H1 (cell line): ENCODE data around the gene DAO. TPM values are rescaled to one million over a fixed set of nuclear protein-coding genes. Genes with fewer than 3 reads are reported as not detected.
"Not testable (repeated sequence)": the region's sequence is repeated elsewhere in the genome, so short reads cannot be mapped to it uniquely, and the experiment has no call there.

ENCODE experiments used
- CTCF ChIA-PET: fragments of 300-600 bp; sonication (Branson Sonifier 250); formaldehyde crosslinking; loops from one replicate; lab custom pipeline; 2021; ENCODE audit not compliant: partially characterized antibody; lab: Charles Lee
- POLR2A ChIA-PET: fragments of 300-600 bp; sonication (Branson Sonifier 250); formaldehyde crosslinking; loops from one replicate; lab custom pipeline; 2021; ENCODE audit warnings: inconsistent platforms; ENCODE audit not compliant: partially characterized antibody; lab: Charles Lee
- DNase-seq, 2 experiments: peaks; one replicate each; pipeline versions ENCODE4 v3.0.0 to v3.0.0-alpha.2; 2010 to 2022; ENCODE audit warnings: low spot score in 2 of 2, low read depth in 1 of 2, mixed read lengths in 1 of 2
- FAIRE-seq: peaks from 2 replicates; lab custom pipeline; 2011; peaks lifted over from hg19 to GRCh38; lab: Jason Lieb, UNC
- H2AFZ ChIP-seq: 2 replicates; pipeline ENCODE4 v1.8.1; 2012; ENCODE audit warnings: low read length, inconsistent platforms
- H2AK5ac ChIP-seq: 2 replicates; pipeline ENCODE4 v1.6.1; 2013; ENCODE audit warnings: low read depth, low read length
- H2BK120ac ChIP-seq: replicated peaks from 2 replicates; pipeline ENCODE3; 2013; ENCODE audit warnings: low read depth, low read length, inconsistent platforms
- H2BK12ac ChIP-seq: 2 replicates; pipeline ENCODE4 v1.6.1; 2013; ENCODE audit warnings: low read depth, low read length
- H2BK15ac ChIP-seq: 2 replicates; pipeline ENCODE4 v1.6.1; 2013; ENCODE audit warnings: low read length
- H2BK20ac ChIP-seq: 2 replicates; pipeline ENCODE4 v1.6.1; 2013; ENCODE audit warnings: low read length
- H2BK5ac ChIP-seq: 2 replicates; pipeline ENCODE4 v1.6.1; 2013; ENCODE audit warnings: low read depth, low read length
- H3K14ac ChIP-seq: 2 replicates; pipeline ENCODE4 v1.6.1; 2013; ENCODE audit warnings: inconsistent platforms; ENCODE audit not compliant: insufficient read length
- H3K18ac ChIP-seq: 2 replicates; pipeline ENCODE4 v1.6.1; 2013; ENCODE audit warnings: low read length; ENCODE audit errors: extremely low read depth
- H3K23ac ChIP-seq: 2 replicates; pipeline ENCODE4 v1.6.1; 2013; ENCODE audit warnings: inconsistent platforms; ENCODE audit not compliant: insufficient read length
- H3K23me2 ChIP-seq: 2 replicates; pipeline ENCODE4 v1.6.1; 2013; ENCODE audit warnings: low read depth, low read length
- H3K27ac ChIP-seq: 2 replicates; pipeline ENCODE4 v1.6.1; 2011; ENCODE audit warnings: low read depth, low read length, inconsistent platforms
- H3K27me3 ChIP-seq, 4 experiments: replicated peaks in 1 of 4; 1 replicate in 1 of 4; 2 replicates in 3 of 4; pipeline versions ENCODE4 v1.6.1 to v1.8.1; 2011 to 2013; ENCODE audit warnings: low read length in 3 of 4, mild to moderate bottlenecking in 3 of 4, inconsistent platforms in 2 of 4, mixed read lengths in 2 of 4, moderate library complexity in 1 of 4; ENCODE audit not compliant: control insufficient read depth in 3 of 4, insufficient read depth in 3 of 4; ENCODE audit errors: extremely low read depth in 1 of 4
- H3K36me3 ChIP-seq, 4 experiments: 2 replicates each; pipeline versions ENCODE4 v1.6.1 to v1.8.1; 2011 to 2013; ENCODE audit warnings: mild to moderate bottlenecking in 4 of 4, low read length in 3 of 4, moderate library complexity in 2 of 4, control low read depth in 1 of 4, inconsistent platforms in 1 of 4; ENCODE audit not compliant: insufficient read depth in 4 of 4, control insufficient read depth in 2 of 4
- H3K4ac ChIP-seq: replicated peaks from 2 replicates; pipeline ENCODE3; 2013; ENCODE audit warnings: low read length, low read depth, mixed read lengths, inconsistent platforms; ENCODE audit not compliant: insufficient read length
- H3K4me1 ChIP-seq, 4 experiments: replicated peaks in 1 of 4; 1 replicate in 1 of 4; 2 replicates in 3 of 4; pipeline versions ENCODE4 v1.6.1 to v1.8.1; 2011 to 2013; ENCODE audit warnings: low read length in 3 of 4, inconsistent platforms in 2 of 4, mixed read lengths in 1 of 4; ENCODE audit not compliant: insufficient read depth in 4 of 4, control insufficient read depth in 3 of 4
- H3K4me2 ChIP-seq, 2 experiments: 2 replicates each; pipeline versions ENCODE4 v1.6.1 to v1.8.1; 2011 to 2013; ENCODE audit warnings: low read depth in 2 of 2, low read length in 2 of 2, control low read depth in 1 of 2, inconsistent platforms in 1 of 2, mild to moderate bottlenecking in 1 of 2; ENCODE audit not compliant: insufficient read depth in 1 of 2
- H3K4me3 ChIP-seq, 4 experiments: fragments of 200-600, 300-600 bp in 1 of 4; sonication (generic), shearing (Covaris generic), sonication (Bioruptor Twin) in 1 of 4; 2 replicates each; pipeline versions ENCODE4 v1.5.1 to v1.8.1; 2011 to 2016; ENCODE audit warnings: low read length in 4 of 4, low read depth in 3 of 4, control low read depth in 2 of 4, inconsistent platforms in 2 of 4, mild to moderate bottlenecking in 2 of 4, mixed read lengths in 1 of 4, moderate library complexity in 1 of 4; ENCODE audit not compliant: insufficient read depth in 2 of 4; ENCODE audit errors: extremely low read depth in 1 of 4
- H3K56ac ChIP-seq: replicated peaks from 2 replicates; pipeline ENCODE3; 2013; ENCODE audit warnings: low read depth, mild to moderate bottlenecking, mixed read lengths, low read length, inconsistent platforms; ENCODE audit not compliant: insufficient read length
- H3K79me1 ChIP-seq: 2 replicates; pipeline ENCODE4 v1.6.1; 2013; ENCODE audit warnings: low read depth, low read length, control low read depth
- H3K79me2 ChIP-seq, 2 experiments: 2 replicates each; pipeline versions ENCODE4 v1.6.1 to v1.8.1; 2012 to 2013; ENCODE audit warnings: low read length in 2 of 2, mild to moderate bottlenecking in 2 of 2, inconsistent platforms in 1 of 2; ENCODE audit not compliant: insufficient read depth in 2 of 2, control insufficient read depth in 1 of 2
- H3K9ac ChIP-seq, 4 experiments: replicated peaks in 1 of 4; 1 replicate in 1 of 4; 2 replicates in 3 of 4; pipeline versions ENCODE4 v1.6.1 to v1.8.1; 2011 to 2013; ENCODE audit warnings: low read depth in 3 of 4, low read length in 3 of 4, control low read depth in 2 of 4, mild to moderate bottlenecking in 2 of 4, moderate library complexity in 2 of 4, inconsistent platforms in 1 of 4; ENCODE audit errors: extremely low read depth in 1 of 4
- H3K9me3 ChIP-seq, 2 experiments: 2 replicates each; pipeline versions ENCODE4 v1.6.1 to v1.8.1; 2012 to 2013; ENCODE audit warnings: mild to moderate bottlenecking in 2 of 2, moderate library complexity in 2 of 2, control low read depth in 1 of 2, inconsistent platforms in 1 of 2, low read depth in 1 of 2, low read length in 1 of 2, mixed read lengths in 1 of 2; ENCODE audit not compliant: insufficient read depth in 2 of 2
- H4K20me1 ChIP-seq, 2 experiments: replicated peaks in 1 of 2; 2 replicates each; pipeline versions ENCODE3 to v1.8.1; 2011 to 2013; ENCODE audit warnings: inconsistent platforms in 2 of 2, low read length in 2 of 2, mild to moderate bottlenecking in 1 of 2; ENCODE audit not compliant: insufficient read depth in 2 of 2, control insufficient read depth in 1 of 2
- H4K5ac ChIP-seq: 2 replicates; pipeline ENCODE4 v1.6.1; 2013; ENCODE audit warnings: low read length, low read depth, mixed read lengths, inconsistent platforms; ENCODE audit not compliant: insufficient read length
- H4K8ac ChIP-seq: 2 replicates; pipeline ENCODE4 v1.8.0; 2013; ENCODE audit warnings: mild to moderate bottlenecking, moderate library complexity, low read length, inconsistent platforms; ENCODE audit not compliant: insufficient read depth; ENCODE audit errors: extremely low read depth
- H4K91ac ChIP-seq: replicated peaks from 2 replicates; pipeline ENCODE3; 2013; ENCODE audit warnings: low read length, mixed read lengths, inconsistent platforms; ENCODE audit not compliant: insufficient read length
- ASH2L ChIP-seq: fragments of 200-600, 300-600 bp; sonication (generic); IDR thresholded peaks from one replicate; pipeline ENCODE4 v1.7.1; 2017; ENCODE audit warnings: low read length
- BACH1 ChIP-seq: IDR thresholded peaks from 2 replicates; pipeline ENCODE4 v1.6.1; 2012; ENCODE audit warnings: low read length, improper control_type of control experiment
- HDAC2 ChIP-seq, 2 experiments: fragments of 300-600 bp in 1 of 2; sonication (generic) in 1 of 2; IDR thresholded peaks; 2 replicates each; pipeline ENCODE4 v1.6.1; 2011 to 2012; ENCODE audit warnings: low read depth in 2 of 2, low read length in 2 of 2, mild to moderate bottlenecking in 2 of 2, moderate library complexity in 2 of 2, borderline replicate concordance in 1 of 2, inconsistent platforms in 1 of 2
- POLR2AphosphoS5 ChIP-seq: IDR thresholded peaks from 2 replicates; pipeline ENCODE4 v1.6.1; 2011; ENCODE audit warnings: low read depth, low read length
- SIRT6 ChIP-seq: IDR thresholded peaks from one replicate; pipeline ENCODE4 v1.7.1; 2012; ENCODE audit warnings: low read length, inconsistent platforms
- SP2 ChIP-seq: IDR thresholded peaks from 2 replicates; pipeline ENCODE4 v1.6.1; 2012; ENCODE audit warnings: mild to moderate bottlenecking, low read length, inconsistent platforms
- WGBS, 2 experiments: shearing (Covaris generic) in 1 of 2; methylation state at CpG; one replicate each; pipeline versions ENCODE4 v1.1.6 to v1.1.7; 2013 to 2015; ENCODE audit warnings: low lambda C conversion rate in 2 of 2, mixed read lengths in 2 of 2, inconsistent platforms in 1 of 2, low coverage in 1 of 2, missing lambda C conversion rate in 1 of 2; ENCODE audit not compliant: insufficient replicate concordance in 2 of 2, insufficient coverage in 1 of 2, insufficient read length in 1 of 2; ENCODE audit errors: extremely low coverage in 1 of 2, missing lambda C conversion rate in 1 of 2; 5-methylcytosine and 5-hydroxymethylcytosine counted together
- polyA plus RNA-seq, 7 experiments: library from polyadenylated mRNA; depleted of rRNA in 3 of 7; stranded (reverse) in 5 of 7; unstranded in 2 of 7; fragments of >200 nt in 5 of 7; fragments of 200-250 nt in 2 of 7; gene quantifications; 1 replicate in 5 of 7; 2 replicates in 1 of 7; 4 replicates in 1 of 7; pipeline versions ENCODE4 v1.2.1 to v1.2.3, GENCODE V29; 2011 to 2013; ENCODE audit warnings: missing spikeins in 2 of 7, mixed read lengths in 2 of 7
- total RNA-seq: library from RNA; stranded (reverse); fragmentation: NEBNext Ultra II Directional; extraction: Animal tissue kit (Norgen Biotek cat#: 25700); gene quantifications from 2 replicates; pipeline ENCODE4 v1.2.1, GENCODE V29; 2021
- TF ChIP-seq, protein P1 (sequence below): IDR thresholded peaks from 2 replicates; pipeline ENCODE4 v1.6.1; 2011; ENCODE audit warnings: low read length, improper control_type of control experiment

The DAO gene
- total and polyA plus RNA-seq, 2 of the 8 experiments (the other 6 are each of a cell fraction or from before 2014, with no cell fraction given), result not detected

DNA sequence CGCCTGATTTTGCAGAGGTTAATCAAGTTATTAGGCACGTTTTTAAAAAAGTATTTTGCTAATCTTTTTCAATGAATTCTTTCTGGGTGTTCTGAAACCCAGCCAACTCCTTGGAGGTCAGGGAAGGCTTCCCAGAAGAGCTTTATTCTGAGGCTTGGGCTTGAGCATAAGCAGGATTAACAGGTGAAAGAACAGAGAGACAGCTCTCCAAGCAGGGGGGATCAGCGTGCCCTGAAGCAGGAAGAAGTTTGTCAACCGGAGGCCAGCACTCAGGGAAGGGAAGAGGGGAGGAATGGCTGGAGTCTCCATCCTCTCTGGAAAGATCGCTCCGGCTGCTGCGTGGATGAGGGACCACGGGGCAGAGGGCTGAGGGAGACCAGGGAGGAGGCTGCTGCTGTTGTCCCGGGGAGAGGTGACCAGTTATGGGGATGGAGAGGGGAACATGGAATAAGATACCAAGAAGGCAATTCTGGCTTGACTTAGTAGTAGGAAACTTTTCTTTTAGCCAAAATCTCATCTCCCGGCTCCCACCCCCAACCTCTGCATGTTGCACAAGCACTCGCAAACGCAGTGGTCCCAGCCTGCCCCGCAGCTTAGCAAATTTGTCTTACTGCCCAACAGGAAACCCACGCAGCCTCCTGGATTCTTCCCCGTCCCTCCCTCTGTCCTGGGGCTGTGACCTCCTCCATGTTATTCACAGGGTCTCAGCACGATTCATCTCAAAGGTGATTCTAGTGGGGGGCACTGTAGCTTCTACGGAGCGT, 21.4 kb upstream of the DAO start (continued):
- TF ChIP-seq, protein P1, sequence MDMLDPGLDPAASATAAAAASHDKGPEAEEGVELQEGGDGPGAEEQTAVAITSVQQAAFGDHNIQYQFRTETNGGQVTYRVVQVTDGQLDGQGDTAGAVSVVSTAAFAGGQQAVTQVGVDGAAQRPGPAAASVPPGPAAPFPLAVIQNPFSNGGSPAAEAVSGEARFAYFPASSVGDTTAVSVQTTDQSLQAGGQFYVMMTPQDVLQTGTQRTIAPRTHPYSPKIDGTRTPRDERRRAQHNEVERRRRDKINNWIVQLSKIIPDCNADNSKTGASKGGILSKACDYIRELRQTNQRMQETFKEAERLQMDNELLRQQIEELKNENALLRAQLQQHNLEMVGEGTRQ, result no peak
- no peak for TF ChIP-seq BACH1
- TF ChIP-seq ASH2L, result peak; percentile 67
- TF ChIP-seq SIRT6, result no peak
- TF ChIP-seq POLR2AphosphoS5, result no peak
- TF ChIP-seq SP2, result no peak
- peak in 1 of 2 experiments; percentile 71; a peak in 1 of 4 replicates for TF ChIP-seq HDAC2 (IDR thresholded peaks at IDR 0.05; ENCODE audit: borderline replicate concordance in 1 of 2, low read depth in 2 of 2, low read length in 2 of 2)

DNA sequence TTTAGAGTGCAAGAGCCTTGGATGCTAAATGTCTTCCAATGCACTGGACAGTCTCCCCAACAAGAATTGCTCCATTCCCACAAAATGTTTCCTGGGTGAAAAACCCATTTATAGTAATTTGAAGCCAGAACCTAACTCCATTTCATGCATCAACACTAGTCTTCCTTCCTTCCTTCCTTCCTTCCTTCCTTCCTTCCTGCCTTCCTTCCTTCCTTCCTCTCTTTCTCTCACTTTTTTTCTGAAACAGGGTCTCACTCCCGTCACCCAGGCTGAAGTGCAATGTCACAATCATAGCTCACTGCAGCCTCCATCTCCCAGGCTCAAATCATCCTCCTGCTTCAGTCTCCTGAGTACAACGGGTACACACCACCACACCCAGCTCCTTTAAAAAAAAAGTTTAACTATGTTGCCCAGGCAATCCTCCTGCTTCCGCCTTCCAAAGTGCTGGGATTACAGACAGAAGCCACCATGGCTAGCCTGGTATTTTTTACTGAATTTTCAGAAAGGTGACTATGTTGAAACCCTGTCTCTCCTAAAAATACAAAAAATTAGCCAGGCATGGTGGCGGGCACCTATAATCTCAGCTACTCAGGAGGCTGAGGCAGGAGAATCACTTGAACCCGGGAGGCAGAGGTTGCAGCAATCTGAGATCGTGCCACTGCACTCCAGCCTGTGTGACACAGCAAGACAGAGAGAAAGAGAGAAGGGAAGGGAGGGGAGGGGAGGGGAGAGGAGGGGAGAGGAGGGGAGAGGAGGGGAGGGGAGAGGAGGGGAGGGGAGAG, 20.6 kb upstream of the DAO start:
- H3K27ac ChIP-seq, H2BK120ac ChIP-seq, H4K5ac ChIP-seq, H3K14ac ChIP-seq, H3K79me1 ChIP-seq, H3K9me3 ChIP-seq, H3K56ac ChIP-seq, H3K18ac ChIP-seq, H3K9ac ChIP-seq, H3K27me3 ChIP-seq, H2BK12ac ChIP-seq, H3K4ac ChIP-seq, FAIRE-seq, H4K20me1 ChIP-seq, H4K8ac ChIP-seq, H3K36me3 ChIP-seq, H2AK5ac ChIP-seq, H2BK5ac ChIP-seq, DNase-seq, H3K23ac ChIP-seq: not testable (repeated sequence)
- peak overlapping the region; percentile 88; the same call in 1 of the 2 replicates for H2BK15ac ChIP-seq
- H3K4me2 ChIP-seq, result peak overlapping the region; percentile 66 to 94
- ChIA-PET CTCF (interaction anchor here (1.2 to 2.6 kb wide), 5 partner anchors 11 to 85 kb away, joined by 3 to 9 read pairs (median 5); no protein-coding TSS in a partner anchor), POLR2A (interaction anchor here (1.1 to 3.6 kb wide), 6 partner anchors 10 to 225 kb away, joined by 3 to 10 read pairs (median 5); no protein-coding TSS in a partner anchor)
- 0 out of 2 replicates have a peak overlapping the region, but pooled peaks have one; percentile 12 for H2AFZ ChIP-seq
- peaks cover 4 to 29% (median 18%) of the 10 kb centered on the region in 4 experiments for H3K4me1 ChIP-seq
- peak overlapping the region in 2 of 4 experiments; percentile 66 to 67; a peak in 3 of 8 replicates for H3K4me3 ChIP-seq
- peaks cover 14% of the 10 kb centered on the region for H3K23me2 ChIP-seq
- H4K91ac ChIP-seq, result peak overlapping the region; percentile 34
- WGBS, 2 experiments, result 80% methylated on average over 5 of the region's 6 CpGs; no CpG with 5 or more reads in 1 of the 2 experiments
- 0 out of 2 replicates have a peak overlapping the region, but pooled peaks have one; percentile 21 for H2BK20ac ChIP-seq
- H3K79me2 ChIP-seq, result peaks cover 0 to 24% of the 10 kb centered on the region in 2 experiments; a peak in 2 of 4 replicates
